SK-N-SH (cell line): Measurements from ENCODE around the gene TEAD1.

Experiments used
- EP300 ChIP-seq, 2 experiments: IDR thresholded peaks; 2 replicates each; pipeline versions ENCODE4 v1.4.0 to v1.6.1; 2012; ENCODE audit warnings: borderline replicate concordance in 1 of 2, low read depth in 1 of 2, low read length in 1 of 2
- GABPA ChIP-seq: IDR thresholded peaks from 2 replicates; pipeline ENCODE4 v1.4.0; 2012; ENCODE audit warnings: low read depth, mild to moderate bottlenecking
- JUND ChIP-seq: IDR thresholded peaks from 2 replicates; pipeline ENCODE4 v1.4.0; 2012
- MXI1 ChIP-seq: IDR thresholded peaks from 2 replicates; pipeline ENCODE4 v1.6.1; 2012; ENCODE audit warnings: mild to moderate bottlenecking, low read depth, low read length, improper control_type of control experiment
- NFIC ChIP-seq: IDR thresholded peaks from 2 replicates; pipeline ENCODE4 v1.4.0; 2012; ENCODE audit warnings: borderline replicate concordance
- NRF1 ChIP-seq: IDR thresholded peaks from 2 replicates; pipeline ENCODE4 v1.6.1; 2012; ENCODE audit warnings: low read depth, mild to moderate bottlenecking, low read length
- RAD21 ChIP-seq: IDR thresholded peaks from 2 replicates; pipeline ENCODE4 v1.6.1; 2012; ENCODE audit warnings: mild to moderate bottlenecking, low read length
- SIN3A ChIP-seq: IDR thresholded peaks from 2 replicates; pipeline ENCODE4 v1.6.1; 2012; ENCODE audit warnings: low read depth, mild to moderate bottlenecking, low read length, moderate library complexity, borderline replicate concordance
- SMC3 ChIP-seq: IDR thresholded peaks from 2 replicates; pipeline ENCODE4 v1.6.1; 2012; ENCODE audit warnings: low read depth, low read length, improper control_type of control experiment
- TEAD4 ChIP-seq: IDR thresholded peaks from 2 replicates; pipeline ENCODE4 v1.4.0; 2012; ENCODE audit warnings: mild to moderate bottlenecking, borderline replicate concordance; ENCODE audit not compliant: insufficient read depth
- TF ChIP-seq, protein P1 (sequence below): IDR thresholded peaks from 2 replicates; pipeline ENCODE4 v1.4.0; 2012; ENCODE audit warnings: low read depth
- TF ChIP-seq, protein P2 (sequence below): fragments of 200-600 bp; sonication (generic); IDR thresholded peaks from 2 replicates; pipeline ENCODE4 v1.6.1; 2017; ENCODE audit warnings: antibody characterized with exemption, mild to moderate bottlenecking, moderate library complexity
- TF ChIP-seq, protein P3 (sequence below): IDR thresholded peaks from 2 replicates; pipeline ENCODE4 v1.6.1; 2012; ENCODE audit warnings: mild to moderate bottlenecking, low read depth, low read length, moderate library complexity

DNA sequence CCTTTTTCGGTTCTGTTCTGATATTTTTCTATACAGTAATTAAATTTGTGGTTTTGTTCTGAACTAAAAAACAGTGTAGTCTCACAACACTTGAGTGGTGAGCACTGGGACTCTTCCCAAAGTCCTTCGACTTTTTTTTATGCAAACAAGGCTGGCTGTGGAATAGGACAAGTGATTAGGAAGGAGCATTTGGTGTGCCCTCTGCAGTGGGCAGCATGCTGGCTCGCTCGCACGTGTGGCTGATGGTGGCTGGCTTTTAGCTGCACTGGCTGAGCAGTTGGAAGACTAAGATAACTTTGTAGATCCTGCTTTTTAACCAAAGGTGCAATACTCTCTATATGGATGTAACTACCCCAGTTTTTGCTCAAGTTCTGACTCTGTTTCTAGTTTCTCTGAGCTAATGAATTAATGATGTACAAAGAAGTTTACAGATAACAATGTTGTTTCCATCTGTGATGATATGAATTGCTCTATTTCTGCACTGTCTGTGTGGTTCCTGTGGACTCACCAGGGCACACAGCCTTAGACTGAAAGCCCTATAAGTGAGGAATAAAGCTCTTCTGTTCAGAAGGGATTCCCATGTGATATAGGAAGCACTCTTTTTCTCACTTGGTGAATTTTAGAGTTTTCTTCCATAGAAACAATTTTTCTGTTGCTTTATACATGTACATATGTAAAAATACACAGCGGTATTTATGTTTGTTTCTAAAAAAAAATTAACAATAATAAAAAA lies 191.8 kb downstream of the TEAD1 start:
- TF ChIP-seq, protein P1, sequence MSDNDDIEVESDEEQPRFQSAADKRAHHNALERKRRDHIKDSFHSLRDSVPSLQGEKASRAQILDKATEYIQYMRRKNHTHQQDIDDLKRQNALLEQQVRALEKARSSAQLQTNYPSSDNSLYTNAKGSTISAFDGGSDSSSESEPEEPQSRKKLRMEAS = no peak
- TF ChIP-seq JUND (no peak), MXI1 (no peak), NRF1 (no peak), RAD21 (no peak), SMC3 (no peak), NFIC (no peak), SIN3A (no peak), TEAD4 (no peak), GABPA (no peak), EP300 (IDR thresholded peaks at IDR 0.05; ENCODE audit: borderline replicate concordance in 1 of 2, low read depth in 1 of 2, low read length in 1 of 2) (no peak)
- TF ChIP-seq, protein P2, sequence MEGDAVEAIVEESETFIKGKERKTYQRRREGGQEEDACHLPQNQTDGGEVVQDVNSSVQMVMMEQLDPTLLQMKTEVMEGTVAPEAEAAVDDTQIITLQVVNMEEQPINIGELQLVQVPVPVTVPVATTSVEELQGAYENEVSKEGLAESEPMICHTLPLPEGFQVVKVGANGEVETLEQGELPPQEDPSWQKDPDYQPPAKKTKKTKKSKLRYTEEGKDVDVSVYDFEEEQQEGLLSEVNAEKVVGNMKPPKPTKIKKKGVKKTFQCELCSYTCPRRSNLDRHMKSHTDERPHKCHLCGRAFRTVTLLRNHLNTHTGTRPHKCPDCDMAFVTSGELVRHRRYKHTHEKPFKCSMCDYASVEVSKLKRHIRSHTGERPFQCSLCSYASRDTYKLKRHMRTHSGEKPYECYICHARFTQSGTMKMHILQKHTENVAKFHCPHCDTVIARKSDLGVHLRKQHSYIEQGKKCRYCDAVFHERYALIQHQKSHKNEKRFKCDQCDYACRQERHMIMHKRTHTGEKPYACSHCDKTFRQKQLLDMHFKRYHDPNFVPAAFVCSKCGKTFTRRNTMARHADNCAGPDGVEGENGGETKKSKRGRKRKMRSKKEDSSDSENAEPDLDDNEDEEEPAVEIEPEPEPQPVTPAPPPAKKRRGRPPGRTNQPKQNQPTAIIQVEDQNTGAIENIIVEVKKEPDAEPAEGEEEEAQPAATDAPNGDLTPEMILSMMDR = no peak
- TF ChIP-seq, protein P3, sequence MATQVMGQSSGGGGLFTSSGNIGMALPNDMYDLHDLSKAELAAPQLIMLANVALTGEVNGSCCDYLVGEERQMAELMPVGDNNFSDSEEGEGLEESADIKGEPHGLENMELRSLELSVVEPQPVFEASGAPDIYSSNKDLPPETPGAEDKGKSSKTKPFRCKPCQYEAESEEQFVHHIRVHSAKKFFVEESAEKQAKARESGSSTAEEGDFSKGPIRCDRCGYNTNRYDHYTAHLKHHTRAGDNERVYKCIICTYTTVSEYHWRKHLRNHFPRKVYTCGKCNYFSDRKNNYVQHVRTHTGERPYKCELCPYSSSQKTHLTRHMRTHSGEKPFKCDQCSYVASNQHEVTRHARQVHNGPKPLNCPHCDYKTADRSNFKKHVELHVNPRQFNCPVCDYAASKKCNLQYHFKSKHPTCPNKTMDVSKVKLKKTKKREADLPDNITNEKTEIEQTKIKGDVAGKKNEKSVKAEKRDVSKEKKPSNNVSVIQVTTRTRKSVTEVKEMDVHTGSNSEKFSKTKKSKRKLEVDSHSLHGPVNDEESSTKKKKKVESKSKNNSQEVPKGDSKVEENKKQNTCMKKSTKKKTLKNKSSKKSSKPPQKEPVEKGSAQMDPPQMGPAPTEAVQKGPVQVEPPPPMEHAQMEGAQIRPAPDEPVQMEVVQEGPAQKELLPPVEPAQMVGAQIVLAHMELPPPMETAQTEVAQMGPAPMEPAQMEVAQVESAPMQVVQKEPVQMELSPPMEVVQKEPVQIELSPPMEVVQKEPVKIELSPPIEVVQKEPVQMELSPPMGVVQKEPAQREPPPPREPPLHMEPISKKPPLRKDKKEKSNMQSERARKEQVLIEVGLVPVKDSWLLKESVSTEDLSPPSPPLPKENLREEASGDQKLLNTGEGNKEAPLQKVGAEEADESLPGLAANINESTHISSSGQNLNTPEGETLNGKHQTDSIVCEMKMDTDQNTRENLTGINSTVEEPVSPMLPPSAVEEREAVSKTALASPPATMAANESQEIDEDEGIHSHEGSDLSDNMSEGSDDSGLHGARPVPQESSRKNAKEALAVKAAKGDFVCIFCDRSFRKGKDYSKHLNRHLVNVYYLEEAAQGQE = no peak
